ENCODE results near the gene ECE1.
A peak's percentile ranks its signal among the peaks of the same experiment; 100 is the strongest.

Gene ECE1

DNA sequence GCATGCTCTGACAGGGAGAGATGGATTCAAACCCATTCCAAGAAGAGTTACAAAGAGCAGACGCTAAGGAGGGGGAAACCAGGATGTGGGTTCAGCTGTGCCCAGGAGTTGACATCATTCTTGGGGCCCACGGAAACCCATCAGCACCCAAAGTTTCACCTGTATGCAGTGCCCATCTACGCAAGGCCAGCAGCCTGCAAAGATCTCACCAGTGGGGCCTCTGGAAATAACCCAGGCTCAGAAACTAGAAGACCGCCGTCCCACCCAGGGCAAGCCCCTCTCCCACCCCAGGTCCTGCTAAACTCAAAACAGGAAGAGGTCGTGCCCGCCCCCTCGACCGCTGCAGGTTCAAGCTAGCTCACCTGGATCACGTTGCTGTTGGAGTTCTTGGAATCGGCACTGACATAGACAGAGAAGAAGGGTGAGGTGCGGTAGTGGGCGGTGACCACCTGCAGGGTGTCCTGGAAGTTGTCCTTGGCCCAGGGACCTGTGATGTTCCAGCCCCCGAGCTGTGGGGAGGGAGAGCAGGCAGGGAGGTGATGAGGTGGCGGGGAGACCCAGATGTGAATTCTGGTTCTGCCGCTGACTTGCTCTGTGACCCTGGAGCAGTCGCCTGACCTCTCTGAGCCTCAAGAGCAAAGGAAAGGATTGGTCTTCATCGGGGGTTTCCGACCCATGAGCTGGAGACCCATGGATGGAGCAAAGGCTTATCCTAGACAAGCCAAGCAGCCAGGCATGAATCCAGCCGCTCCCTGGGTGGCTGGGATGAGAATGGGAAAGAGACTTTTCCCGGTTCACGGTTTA lies 31.7 kb downstream of the ECE1 start:
- no peak overlapping the region for H3K4me3 ChIP-seq (replicated peaks in 1 of 2; ENCODE audit: low read depth in 2 of 2, low read length in 2 of 2)
- TF ChIP-seq, protein P1, sequence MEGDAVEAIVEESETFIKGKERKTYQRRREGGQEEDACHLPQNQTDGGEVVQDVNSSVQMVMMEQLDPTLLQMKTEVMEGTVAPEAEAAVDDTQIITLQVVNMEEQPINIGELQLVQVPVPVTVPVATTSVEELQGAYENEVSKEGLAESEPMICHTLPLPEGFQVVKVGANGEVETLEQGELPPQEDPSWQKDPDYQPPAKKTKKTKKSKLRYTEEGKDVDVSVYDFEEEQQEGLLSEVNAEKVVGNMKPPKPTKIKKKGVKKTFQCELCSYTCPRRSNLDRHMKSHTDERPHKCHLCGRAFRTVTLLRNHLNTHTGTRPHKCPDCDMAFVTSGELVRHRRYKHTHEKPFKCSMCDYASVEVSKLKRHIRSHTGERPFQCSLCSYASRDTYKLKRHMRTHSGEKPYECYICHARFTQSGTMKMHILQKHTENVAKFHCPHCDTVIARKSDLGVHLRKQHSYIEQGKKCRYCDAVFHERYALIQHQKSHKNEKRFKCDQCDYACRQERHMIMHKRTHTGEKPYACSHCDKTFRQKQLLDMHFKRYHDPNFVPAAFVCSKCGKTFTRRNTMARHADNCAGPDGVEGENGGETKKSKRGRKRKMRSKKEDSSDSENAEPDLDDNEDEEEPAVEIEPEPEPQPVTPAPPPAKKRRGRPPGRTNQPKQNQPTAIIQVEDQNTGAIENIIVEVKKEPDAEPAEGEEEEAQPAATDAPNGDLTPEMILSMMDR (IDR thresholded peaks at IDR 0.05; ENCODE audit: low read depth, low read length), result no peak
- DNase-seq (ENCODE audit: low read depth in 2 of 2), result no peak

DNA sequence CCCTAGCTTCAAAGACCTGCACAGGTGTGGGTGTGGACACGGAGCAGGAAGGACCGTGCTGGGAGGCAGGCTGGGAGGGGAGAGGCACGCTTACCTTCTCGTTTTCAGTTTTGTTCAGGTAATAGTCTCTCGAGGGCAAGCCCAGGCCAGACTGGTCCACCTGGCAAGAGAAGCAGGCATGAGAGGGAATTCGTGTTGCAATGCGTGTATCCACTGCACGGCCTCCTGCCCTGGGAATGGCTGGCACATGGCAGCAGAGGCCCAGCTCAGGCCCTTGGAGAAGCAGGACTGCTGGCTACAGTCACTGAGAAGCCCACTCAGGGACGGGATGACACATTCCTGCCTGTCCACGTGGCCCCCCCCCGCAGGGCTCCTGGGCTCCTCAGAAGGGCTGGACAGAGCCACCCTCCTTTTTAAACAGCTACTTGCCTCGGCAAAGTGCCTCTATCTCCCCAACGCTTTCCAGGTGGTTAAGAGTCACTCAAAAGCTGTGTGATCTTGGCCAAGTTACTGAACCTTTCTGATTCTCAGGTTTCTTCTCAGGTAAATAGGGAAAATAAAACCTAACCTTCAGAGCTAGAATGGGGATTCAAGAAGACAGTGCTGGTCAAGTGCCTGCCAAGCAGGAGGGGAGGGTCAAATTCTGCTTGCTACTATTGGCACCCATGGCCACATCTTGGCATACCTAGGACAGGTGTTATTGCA lies 32.7 kb downstream of the ECE1 start:
- DNase-seq (ENCODE audit: low read depth in 2 of 2), result no peak
- no peak overlapping the region for H3K4me3 ChIP-seq (replicated peaks in 1 of 2; ENCODE audit: low read depth in 2 of 2, low read length in 2 of 2)
- TF ChIP-seq, protein P1 (IDR thresholded peaks at IDR 0.05; ENCODE audit: low read depth, low read length), result no peak

DNA sequence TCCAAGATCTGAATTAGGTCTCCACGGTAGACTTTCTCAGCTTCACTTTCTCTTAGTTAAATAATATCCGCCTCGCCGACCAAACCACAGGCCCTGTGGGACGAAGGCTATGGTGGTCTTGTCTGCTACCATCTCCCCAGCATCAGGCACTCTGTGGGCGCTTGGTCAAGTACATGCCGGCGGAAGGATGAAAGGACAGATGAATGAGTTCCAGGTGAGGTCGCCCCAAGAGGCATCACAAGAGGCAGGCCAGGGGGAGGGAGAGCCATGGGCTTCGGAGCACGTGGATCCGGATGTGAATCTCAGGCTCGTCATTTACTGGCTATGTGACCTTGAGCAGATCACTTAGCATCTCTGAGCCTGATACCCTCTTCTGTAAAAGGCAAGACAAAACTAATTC lies 33.5 kb downstream of the ECE1 start:
- TF ChIP-seq, protein P1 (IDR thresholded peaks at IDR 0.05; ENCODE audit: low read depth, low read length), result no peak

DNA sequence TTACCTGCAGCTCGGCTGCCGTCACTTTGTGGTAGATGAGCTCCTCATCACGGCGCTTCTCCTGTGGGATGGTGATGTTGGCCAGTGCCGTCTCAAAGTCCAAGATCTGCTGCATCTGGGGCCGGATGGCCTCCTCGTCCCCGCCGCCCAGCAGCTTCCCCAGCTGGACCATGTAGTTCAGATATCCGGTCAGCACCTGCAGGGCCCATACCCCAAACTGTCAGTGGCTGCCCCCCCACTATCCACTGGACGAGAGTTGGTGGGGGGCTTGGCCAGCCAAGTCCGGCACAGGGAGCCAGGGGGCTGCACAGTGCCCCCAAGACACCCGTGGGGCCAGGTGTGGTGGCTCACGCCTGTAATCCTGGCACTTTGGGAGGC lies 34.3 kb downstream of the ECE1 start:
- DNase-seq (ENCODE audit: low read depth in 2 of 2), result no peak
- no peak overlapping the region for H3K4me3 ChIP-seq (replicated peaks in 1 of 2; ENCODE audit: low read depth in 2 of 2, low read length in 2 of 2)
- TF ChIP-seq, protein P1 (IDR thresholded peaks at IDR 0.05; ENCODE audit: low read depth, low read length), result no peak

More for the DNA sequence above, 33.5 kb downstream of the ECE1 start:
- H3K4me3 ChIP-seq (replicated peaks in 1 of 2; ENCODE audit: low read depth in 2 of 2, low read length in 2 of 2), result no peak overlapping the region
- no peak for DNase-seq (ENCODE audit: low read depth in 2 of 2)

DNA sequence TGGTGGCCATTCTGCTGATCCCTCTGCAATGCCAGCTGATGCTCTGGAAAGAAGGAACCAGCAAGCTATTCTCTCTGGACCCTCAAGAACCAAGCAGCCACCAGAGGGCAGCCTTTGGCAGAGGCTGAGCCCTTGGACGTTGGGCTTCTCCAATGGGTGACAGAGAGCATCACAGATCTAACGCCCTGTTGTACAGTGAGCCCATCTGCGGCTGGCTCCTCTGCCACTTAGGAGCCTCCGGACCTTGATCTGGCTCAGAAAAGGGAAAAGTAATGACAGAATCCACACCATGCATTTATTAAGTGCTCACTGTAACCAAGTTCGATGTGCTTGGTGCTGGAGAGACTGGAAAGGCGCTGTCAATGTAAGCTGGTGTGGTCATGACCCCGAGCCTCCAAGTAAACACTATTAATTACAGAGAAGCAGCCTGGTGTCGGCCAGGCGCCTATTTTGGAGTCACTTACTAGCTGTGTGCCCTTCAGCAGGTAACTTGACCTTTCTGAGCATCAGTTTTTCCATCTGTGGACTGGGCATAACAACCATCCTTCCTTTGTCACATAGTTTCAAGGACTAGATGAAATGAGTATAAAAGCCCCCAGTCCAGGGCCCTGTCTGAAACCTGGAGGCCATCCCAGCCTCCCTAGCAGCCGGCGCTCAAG lies 34.9 kb downstream of the ECE1 start:
- peak; percentile 88 for DNase-seq (ENCODE audit: low read depth in 2 of 2)

DNA sequence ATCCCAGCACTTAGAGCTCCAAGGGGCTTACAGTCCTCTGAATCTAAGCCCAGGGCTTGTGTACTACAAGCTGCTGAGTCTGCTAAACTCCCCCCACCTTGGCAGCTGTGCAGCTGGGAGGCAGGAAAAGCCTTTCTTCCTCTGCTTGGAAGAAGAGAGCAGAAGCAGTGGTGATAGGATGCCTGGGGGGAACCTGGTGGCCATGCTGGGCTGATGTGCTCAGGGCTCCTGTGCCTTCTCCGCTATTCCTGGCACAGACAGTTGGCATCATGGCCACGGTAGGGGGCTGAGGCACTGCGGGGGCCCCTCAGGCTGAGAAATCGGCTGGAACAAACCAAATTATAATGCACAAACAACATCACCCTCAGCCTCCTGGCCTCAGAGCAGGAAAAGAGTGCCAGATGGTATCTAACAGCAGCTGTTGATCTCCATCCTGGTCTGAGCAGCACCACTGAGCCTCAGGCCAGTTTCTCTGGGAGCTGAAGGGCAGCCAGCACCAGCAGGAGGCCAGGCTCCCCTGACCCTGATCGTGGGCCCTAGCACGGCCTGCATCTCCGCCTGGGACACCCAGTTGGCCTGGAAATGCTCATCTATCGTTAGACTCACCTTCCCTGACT lies 35.8 kb downstream of the ECE1 start:
- TF ChIP-seq, protein P1 (IDR thresholded peaks at IDR 0.05; ENCODE audit: low read depth, low read length), result no peak
- peak in 1 of 2 donors; percentile 81 for DNase-seq (ENCODE audit: low read depth in 2 of 2)
- no peak overlapping the region for H3K4me3 ChIP-seq (replicated peaks in 1 of 2; ENCODE audit: low read depth in 2 of 2, low read length in 2 of 2)

More for the DNA sequence above, 34.9 kb downstream of the ECE1 start:
- TF ChIP-seq, protein P1 (IDR thresholded peaks at IDR 0.05; ENCODE audit: low read depth, low read length), result peak; percentile 87
- H3K4me3 ChIP-seq (replicated peaks in 1 of 2; ENCODE audit: low read depth in 2 of 2, low read length in 2 of 2), result no peak overlapping the region
